ENCODE results near the gene MUC2.

DNA sequence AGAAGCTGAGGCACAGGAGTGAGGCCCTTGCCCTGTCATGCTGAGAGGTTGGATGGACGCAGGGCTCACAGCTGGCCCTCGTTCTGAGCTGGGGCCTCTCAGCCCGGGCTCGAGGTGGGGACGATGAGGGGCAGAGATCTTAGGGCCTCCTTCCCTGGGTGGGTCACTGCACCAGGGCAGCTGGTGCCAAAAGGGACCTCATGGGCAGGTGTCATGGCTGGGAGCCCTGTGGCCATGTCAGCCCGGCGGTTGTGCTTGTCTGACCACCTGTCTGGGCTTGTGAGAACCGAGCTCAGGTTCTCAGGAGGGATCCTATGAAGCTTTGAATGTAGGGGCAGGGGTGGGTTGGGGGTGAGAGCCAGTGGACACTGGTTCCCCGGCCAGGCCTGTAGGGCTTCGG lies 36.3 kb upstream of the MUC2 start:
- TF ChIP-seq CTCF (conservative IDR thresholded peaks at IDR 0.05) (no peak), EZH2 (IDR thresholded peaks at IDR 0.05; ENCODE audit: low read depth) (no peak)

Data from PC-9 (cell line).